Stimulated activated effector memory CD8-positive, alpha-beta T cell treated with anti-CD3 and anti-CD28 coated beads, Interleukin-12 subunit alpha, Interleukin-12 subunit beta, amount 100 ng/mL, for 72 hours (primary cell): ENCODE results near the gene KCNG2.

Experiments
- ATAC-seq: fragments of 150-1000 bp; cut with Tn5 transposase; 2 replicates; pipeline ENCODE4 v1.10.0; 2021
- DNase-seq, 2 donors: peaks; one replicate each; pipeline ENCODE4 v3.0.0; 2021 to 2022; ENCODE audit warnings: low spot score in 2 of 2
- H3K27ac Mint-ChIP-seq: one replicate; pipeline ENCODE4 v1.8.0; 2022; ENCODE audit warnings: mild to moderate bottlenecking, mixed read lengths
- H3K36me3 Mint-ChIP-seq: one replicate; pipeline ENCODE4 v1.8.0; 2022; ENCODE audit warnings: mild to moderate bottlenecking, mixed read lengths
- H3K4me1 Mint-ChIP-seq: one replicate; pipeline ENCODE4 v1.8.0; 2022; ENCODE audit warnings: mixed read lengths
- H3K4me3 Mint-ChIP-seq: one replicate; pipeline ENCODE4 v1.8.0; 2022; ENCODE audit warnings: mild to moderate bottlenecking, mixed read lengths
- H3K9me3 Mint-ChIP-seq: one replicate; pipeline ENCODE4 v1.8.0; 2022; ENCODE audit warnings: mixed read lengths

KCNG2 gene

DNA sequence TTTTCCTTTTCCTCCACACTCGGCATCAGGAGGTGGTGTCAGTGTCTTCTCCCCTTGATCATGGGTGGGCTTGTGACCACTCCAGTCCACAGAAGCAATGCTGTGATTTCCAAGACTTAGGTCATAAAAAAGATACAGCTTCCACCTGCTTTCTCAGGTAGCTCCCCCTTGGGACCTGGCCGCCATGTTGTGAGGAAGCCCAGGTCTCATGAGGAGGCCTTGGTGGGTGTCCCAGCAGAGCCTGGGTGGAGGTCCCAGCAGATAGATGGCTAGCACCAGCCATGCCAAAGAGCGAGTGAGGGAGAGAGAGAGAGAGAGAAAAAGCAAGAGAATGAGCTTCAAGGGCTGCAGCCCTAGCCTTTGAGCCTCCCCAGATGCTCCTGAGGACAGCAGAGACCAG, 137.8 kb downstream of the KCNG2 start:
- peaks cover 52% of the 10 kb centered on the region for H3K36me3 Mint-ChIP-seq
- H3K4me3 Mint-ChIP-seq = no peak overlapping the region
- peaks cover 27% of the 10 kb centered on the region for H3K4me1 Mint-ChIP-seq
- H3K9me3 Mint-ChIP-seq = peaks cover 32% of the 10 kb centered on the region
- ATAC-seq (no peak), DNase-seq (no peak)
- H3K27ac Mint-ChIP-seq = no peak overlapping the region

DNA sequence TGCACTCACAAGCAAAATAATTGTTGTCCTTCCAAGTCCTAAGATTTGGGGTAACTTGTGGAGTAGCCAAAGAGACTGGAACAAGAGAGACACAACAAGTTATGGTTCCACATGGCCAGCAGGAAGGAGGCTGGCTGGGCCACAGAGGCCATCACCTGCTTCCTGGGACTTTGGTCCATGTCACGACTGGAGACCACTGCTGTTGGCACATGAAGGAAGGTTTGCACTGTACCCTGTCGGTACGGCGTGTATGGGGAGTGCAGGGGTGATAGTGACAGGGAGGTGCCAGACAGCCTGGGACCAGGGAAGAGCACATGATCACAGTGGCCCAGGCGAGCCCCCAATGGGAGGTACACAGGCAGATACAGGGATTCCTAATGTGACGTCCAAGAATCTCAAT, 138.2 kb downstream of the KCNG2 start:
- H3K27ac Mint-ChIP-seq = no peak overlapping the region
- DNase-seq (no peak), ATAC-seq (no peak)
- peaks cover 50% of the 10 kb centered on the region for H3K36me3 Mint-ChIP-seq
- H3K4me3 Mint-ChIP-seq = no peak overlapping the region
- peaks cover 27% of the 10 kb centered on the region for H3K4me1 Mint-ChIP-seq
- H3K9me3 Mint-ChIP-seq = peaks cover 29% of the 10 kb centered on the region

DNA sequence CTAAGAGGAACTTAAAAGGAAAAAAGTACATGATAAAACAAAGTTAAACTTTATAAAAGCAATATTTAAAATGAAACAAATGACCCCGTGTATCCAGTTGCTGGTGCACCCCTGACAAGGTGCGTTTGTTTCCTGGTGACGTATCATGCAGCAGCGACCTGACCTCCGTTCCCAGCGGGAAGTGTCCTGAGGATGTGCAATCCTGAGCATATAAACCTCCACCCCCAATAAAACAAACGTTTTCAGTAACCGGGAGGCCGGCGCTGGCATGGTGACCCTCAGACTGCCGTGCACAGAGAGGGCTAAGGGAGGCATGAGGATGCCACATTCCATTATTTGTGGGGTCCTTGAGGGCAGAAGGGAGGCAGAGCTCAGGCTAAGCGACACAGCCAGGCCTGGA, 138.9 kb downstream of the KCNG2 start:
- Mint-ChIP-seq H3K36me3 (peaks cover 45% of the 10 kb centered on the region), H3K4me3 (no peak overlapping the region), H3K27ac (no peak overlapping the region), H3K9me3 (peaks cover 23% of the 10 kb centered on the region), H3K4me1 (peaks cover 27% of the 10 kb centered on the region)
- no peak for ATAC-seq
- no peak for DNase-seq

DNA sequence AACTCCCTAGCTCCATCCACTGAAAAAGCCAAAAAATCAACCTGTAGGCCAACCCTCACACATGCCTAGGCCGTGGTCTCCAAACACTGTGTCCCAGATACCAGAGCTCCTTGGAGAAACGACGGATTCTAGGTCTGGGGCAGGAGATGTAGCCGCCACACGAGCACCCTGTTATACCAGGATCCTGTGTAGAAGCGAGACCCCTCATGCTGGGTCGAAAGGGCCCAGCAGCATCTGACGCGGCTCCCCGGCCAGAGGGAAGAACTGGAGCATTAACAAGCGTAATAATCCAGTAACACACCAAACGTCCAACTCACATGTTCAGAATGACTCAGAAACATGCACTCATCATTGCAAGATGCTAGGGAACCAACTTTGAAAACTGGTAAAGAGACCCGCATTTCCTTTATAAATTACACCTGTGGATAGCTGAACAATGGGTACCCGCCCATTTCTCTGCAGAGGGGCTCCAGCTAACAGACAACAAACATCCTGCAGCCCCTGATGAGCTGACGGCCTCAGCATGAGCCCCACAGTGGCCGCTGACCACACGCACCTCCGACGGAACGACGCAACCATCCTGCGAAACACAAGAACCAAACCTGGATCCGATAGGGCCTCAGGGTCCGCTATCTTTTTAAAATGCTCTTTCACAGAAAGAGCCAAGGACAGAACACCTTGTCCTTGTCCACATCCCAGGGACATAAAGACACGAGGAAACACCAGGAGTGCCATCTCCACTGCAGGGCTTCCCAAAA, 139.5 kb downstream of the KCNG2 start:
- peaks cover 19% of the 10 kb centered on the region for H3K9me3 Mint-ChIP-seq
- H3K27ac Mint-ChIP-seq = no peak overlapping the region
- DNase-seq (no peak), ATAC-seq (no peak)
- peaks cover 27% of the 10 kb centered on the region for H3K4me1 Mint-ChIP-seq
- H3K36me3 Mint-ChIP-seq = peaks cover 48% of the 10 kb centered on the region
- no peak overlapping the region for H3K4me3 Mint-ChIP-seq

DNA sequence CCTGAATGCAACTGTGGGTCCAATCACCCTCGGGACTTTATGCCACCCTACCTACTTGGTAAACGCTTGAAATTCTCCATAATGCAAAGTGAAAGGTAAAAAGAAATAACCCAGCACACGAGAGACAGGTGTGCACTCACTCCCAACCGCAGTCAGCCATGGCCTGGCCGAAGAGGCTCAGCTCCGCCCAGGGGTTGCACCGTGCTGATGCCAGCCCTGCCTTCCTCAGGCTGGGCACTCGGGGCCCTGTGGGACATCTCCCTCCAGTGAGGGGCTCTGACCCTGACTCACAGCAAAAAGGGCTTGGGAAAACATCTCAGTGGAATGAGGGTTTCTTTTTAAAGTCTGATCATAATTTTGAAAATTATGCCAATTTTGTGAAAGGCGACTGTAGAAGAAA, 140.5 kb downstream of the KCNG2 start:
- peaks cover 27% of the 10 kb centered on the region for H3K4me1 Mint-ChIP-seq
- peaks cover 13% of the 10 kb centered on the region for H3K9me3 Mint-ChIP-seq
- no peak overlapping the region for H3K4me3 Mint-ChIP-seq

DNA sequence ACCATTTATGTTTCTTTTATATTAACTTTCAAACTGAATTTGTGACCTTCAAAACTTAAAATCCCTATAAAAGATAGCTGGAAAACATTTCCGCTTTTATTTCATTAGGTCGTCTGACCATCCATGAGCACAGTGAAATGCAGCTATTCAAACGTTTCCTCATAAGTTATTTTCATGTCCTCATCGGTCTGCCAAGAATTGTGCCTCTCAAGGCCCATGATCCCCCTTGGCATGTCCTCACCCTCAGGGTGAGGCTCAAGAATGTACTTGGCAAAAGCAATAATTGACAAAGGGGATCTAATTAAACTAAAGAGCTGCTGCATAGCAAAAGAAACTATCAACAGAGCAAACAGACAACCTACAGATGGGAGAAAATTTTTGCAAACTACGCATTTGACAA, 141.4 kb downstream of the KCNG2 start:
- Mint-ChIP-seq H3K36me3 (peaks cover 44% of the 10 kb centered on the region), H3K27ac (no peak overlapping the region), H3K9me3 (peaks cover 7% of the 10 kb centered on the region), H3K4me3 (no peak overlapping the region), H3K4me1 (peaks cover 30% of the 10 kb centered on the region)
- DNase-seq = no peak
- no peak for ATAC-seq

More for the DNA sequence above, 140.5 kb downstream of the KCNG2 start:
- ATAC-seq (no peak), DNase-seq (no peak)
- Mint-ChIP-seq H3K27ac (no peak overlapping the region), H3K36me3 (peaks cover 51% of the 10 kb centered on the region)

DNA sequence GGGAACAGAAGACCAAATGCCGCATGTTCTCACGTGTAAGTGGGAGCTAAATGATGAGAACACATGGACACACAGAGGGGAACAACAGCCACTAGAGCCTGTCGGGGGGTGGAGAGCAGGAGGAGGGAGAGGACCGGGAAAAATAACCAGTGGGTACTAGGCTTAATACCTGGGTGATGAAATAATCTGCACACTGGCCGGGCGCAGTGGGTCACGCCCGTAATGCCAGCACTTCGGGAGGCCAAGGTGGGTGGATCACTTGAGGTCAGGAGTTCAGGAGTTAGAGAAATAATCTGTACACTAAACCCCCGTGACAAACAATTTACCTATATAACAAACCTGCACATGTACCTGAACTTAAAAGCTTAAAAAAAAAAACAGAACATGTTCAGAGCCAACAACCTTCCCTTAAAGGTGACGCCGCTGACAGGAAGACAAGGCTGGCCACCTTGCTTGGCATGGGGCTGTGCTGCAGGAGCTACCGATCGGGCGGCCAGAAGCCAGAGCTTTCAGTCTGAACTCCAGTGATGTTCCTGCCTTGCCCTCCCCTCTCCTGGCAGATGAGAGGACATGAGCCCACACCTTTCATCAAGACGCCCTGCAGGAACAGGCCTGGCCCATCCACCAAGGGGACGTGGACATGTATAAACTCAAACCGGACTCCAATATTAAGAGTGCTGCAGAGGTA, 142.5 kb downstream of the KCNG2 start:
- peaks cover 44% of the 10 kb centered on the region for H3K36me3 Mint-ChIP-seq
- peaks cover 7% of the 10 kb centered on the region for H3K9me3 Mint-ChIP-seq
- no peak overlapping the region for H3K27ac Mint-ChIP-seq
- peaks cover 42% of the 10 kb centered on the region for H3K4me1 Mint-ChIP-seq
- ATAC-seq = no peak
- H3K4me3 Mint-ChIP-seq = no peak overlapping the region
- DNase-seq = no peak

DNA sequence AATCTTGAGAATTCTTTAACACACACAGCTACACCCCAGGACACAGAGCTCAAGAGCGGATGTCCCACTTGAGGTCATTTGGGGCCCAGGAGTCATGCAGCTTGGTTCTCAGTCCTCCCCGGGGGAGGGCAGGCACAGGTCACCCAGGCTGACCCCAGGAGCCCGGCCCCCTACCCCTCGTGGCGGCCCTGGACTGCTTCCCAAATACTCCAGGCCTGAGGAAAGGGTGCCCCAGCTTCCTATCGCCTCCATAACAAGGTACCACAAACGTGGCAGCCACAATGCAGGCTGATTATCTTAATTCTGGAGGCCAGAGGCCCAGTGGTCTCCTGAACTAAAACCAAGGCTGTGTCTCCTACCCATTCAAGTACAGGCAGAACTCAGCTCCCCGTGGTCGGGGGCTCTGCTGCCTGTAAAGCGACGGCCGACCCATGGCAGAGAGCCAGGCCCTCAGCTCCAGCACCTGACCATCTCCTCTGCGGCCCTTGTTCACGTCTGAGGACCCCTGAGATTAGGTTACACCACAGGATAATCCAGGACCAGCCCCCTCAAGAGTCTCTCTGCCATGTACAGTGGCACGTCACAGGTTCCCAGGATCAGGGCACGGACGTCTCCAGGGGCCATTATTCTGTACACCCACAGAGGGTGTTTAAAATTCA, 143.2 kb downstream of the KCNG2 start:
- Mint-ChIP-seq H3K4me3 (no peak overlapping the region), H3K9me3 (peaks cover 2% of the 10 kb centered on the region), H3K4me1 (peaks cover 42% of the 10 kb centered on the region), H3K36me3 (peaks cover 37% of the 10 kb centered on the region), H3K27ac (no peak overlapping the region)
- DNase-seq = no peak
- ATAC-seq = no peak

DNA sequence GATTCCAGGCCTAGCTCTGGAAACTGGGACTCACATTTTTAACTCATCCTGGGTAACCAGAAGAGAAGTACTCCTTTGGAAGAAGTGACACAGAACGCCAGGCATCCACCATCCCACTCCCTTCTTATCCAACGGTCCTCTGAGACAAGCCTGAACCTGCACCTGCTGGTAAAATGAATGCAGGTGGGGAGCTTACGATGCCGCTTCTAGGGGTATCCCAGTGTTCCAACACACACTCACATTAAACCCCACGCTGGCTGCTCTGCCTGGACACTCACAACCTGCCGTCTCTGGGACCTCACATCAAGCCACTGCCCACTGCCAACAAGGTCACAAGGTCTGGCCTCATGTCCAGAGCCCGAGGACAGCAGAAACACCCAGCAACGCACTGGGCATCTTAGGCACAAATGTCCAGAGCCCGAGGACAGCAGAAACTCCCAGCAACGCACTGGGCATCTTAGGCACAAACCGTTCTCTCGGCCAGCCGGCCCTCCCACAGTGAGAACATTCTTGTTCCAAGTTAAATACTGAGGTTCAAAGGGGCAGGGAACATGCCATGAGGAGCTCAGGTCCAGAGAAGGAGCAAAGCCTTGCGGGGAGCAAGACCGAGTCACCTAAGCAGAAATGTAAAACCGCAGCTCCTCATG, 143.9 kb downstream of the KCNG2 start:
- Mint-ChIP-seq H3K36me3 (peaks cover 36% of the 10 kb centered on the region), H3K4me3 (no peak overlapping the region), H3K9me3 (no peaks in the 10 kb centered on the region), H3K4me1 (peaks cover 45% of the 10 kb centered on the region), H3K27ac (peak overlapping the region; percentile 75)
- no peak for ATAC-seq
- no peak for DNase-seq

DNA sequence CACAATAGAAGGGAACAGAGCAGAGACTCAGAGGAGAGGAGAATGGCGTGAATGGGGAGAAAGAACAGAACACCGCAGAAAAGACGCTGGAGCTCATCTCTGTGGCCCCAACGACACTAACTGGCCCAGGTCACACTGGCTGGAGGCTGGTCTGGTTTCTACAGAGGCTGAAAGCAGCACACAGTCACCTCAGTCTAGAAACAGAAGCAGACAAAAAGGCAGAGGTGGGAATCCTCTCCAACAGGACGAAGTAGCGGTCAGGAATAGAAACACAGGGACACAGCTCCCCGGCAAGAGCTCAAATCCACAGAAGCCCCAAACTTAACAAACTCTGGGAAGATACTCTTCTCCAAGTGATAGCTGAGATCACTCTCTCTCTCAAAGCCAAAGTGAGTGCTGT, 144.5 kb downstream of the KCNG2 start:
- no peak for DNase-seq
- Mint-ChIP-seq H3K4me3 (no peak overlapping the region), H3K36me3 (peaks cover 35% of the 10 kb centered on the region), H3K9me3 (no peaks in the 10 kb centered on the region), H3K4me1 (peaks cover 45% of the 10 kb centered on the region), H3K27ac (peak overlapping the region; percentile 75)
- ATAC-seq = no peak

DNA sequence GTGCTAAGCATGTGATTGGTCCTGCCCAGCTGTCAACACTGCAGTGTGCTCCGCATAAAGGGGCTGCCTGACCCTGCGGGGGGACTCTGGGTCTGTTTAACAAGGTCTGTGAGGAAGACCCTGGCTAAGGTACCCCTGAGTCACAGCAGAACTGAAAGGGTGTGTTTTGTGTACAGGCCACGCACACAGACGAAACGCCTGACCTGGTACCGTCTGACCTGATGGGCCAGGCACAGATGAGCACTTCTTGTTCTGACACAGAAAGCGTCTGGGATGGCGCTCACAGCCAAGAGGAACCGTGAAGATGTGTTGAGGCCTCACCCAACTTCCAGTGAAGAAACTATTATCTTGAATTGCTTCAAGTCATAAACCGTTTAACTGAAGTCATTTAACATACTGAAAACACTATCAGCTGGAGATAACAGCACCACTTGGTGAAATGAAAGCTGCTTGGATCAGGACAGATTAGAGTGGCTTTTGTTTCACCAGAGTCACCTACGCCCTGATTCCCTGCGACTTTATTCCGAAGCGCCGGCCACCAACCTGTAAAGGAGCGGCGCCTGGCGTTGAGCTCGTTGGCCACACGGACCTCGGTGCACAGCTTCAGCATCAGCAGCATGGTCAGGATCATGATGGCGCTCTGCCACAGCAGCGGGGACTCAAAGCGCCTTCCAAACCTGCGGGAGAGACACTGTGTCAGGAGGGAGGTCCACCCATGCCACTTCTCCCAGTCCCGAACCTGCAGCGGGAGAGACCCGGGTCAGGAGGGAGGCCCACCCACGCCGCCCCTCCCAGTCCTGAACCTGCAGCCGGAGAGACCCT, 145.3 kb downstream of the KCNG2 start:
- no peak overlapping the region for H3K4me3 Mint-ChIP-seq
- no peak overlapping the region for H3K27ac Mint-ChIP-seq
- no peak for ATAC-seq
- DNase-seq = no peak
- H3K36me3 Mint-ChIP-seq = peaks cover 28% of the 10 kb centered on the region
- no peaks in the 10 kb centered on the region for H3K9me3 Mint-ChIP-seq
- peaks cover 38% of the 10 kb centered on the region for H3K4me1 Mint-ChIP-seq

DNA sequence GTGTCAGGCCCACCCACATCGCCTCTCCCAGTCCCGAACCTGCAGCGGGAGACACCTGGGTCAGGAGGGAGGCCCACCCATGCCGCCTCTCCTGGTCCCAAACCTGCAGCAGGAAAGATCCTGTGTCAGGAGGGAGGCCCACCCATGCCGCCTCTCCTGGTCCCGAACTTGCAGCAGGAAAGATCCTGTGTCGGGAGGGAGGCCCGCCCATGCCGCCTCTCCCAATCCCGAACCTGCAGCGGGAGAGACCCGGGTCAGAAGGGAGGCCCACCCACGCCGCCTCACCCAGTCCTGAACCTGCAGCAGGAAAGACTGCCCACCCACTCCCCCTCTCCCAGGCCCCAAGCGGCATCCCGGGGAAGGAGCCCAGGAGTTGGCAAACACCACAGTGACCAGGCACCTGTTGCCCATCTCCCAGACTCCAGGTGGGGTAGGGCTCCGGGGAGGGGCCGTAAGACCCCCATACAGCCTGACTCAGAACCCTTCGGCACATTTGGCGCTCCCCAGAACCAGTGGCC, 145.9 kb downstream of the KCNG2 start:
- peaks cover 40% of the 10 kb centered on the region for H3K4me1 Mint-ChIP-seq
- peaks cover 25% of the 10 kb centered on the region for H3K36me3 Mint-ChIP-seq
- no peak overlapping the region for H3K4me3 Mint-ChIP-seq
- H3K27ac Mint-ChIP-seq = peak overlapping the region; percentile 95
- H3K9me3 Mint-ChIP-seq = no peaks in the 10 kb centered on the region
- ATAC-seq = no peak
- no peak for DNase-seq

DNA sequence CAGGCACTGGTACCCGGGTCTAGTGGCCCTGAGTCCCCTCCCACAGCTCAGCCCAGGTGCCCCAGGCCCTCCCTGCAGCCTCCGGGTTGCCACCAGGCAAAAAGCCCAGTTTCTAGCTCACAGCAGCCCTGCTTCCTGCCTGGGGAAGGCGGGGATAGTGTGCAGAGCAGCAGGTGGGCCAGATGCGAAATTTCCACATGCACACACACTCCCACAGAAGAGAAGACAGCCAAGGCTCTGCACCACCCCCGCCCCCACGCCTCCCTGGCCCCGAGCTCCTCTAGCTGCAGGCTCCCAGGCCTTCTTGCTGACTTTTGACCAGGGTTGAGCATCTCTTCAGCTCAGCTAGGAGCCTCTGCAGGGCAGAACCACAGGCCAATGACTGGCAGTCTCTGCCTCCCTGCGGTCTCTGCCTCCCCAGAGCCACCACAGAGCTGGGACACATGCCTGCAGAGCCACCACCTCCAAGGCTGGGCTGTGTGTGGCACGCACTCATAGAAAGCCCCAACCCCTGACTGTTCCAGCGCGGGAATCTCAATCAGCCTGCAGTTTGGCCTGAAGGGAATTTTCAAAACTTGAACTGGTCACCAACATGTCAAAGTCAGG, 146.5 kb downstream of the KCNG2 start:
- ATAC-seq = peak; percentile 84
- Mint-ChIP-seq H3K27ac (peak overlapping the region; percentile 95), H3K4me3 (peak overlapping the region; percentile 23), H3K9me3 (no peaks in the 10 kb centered on the region), H3K4me1 (peaks cover 46% of the 10 kb centered on the region), H3K36me3 (peaks cover 27% of the 10 kb centered on the region)
- DNase-seq = no peak

DNA sequence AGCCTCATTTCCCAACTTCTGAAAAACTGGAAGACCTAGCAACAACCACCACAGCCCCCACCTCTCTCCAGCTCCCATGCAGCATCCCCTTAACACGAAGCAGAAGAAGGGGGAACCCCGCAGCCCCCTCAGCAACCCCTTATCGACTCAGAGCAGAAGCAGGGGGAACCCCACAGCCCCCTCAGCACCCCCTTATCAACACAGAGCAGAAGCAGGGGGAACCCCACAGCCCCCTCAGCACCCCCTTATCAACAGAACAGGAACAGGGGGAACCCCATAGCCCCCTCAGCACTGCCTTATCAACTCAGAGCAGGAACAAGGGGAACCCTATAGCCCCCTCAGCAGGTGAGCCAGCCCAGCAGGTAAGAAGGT, 147.0 kb downstream of the KCNG2 start:
- Mint-ChIP-seq H3K9me3 (no peaks in the 10 kb centered on the region), H3K36me3 (peaks cover 32% of the 10 kb centered on the region), H3K4me3 (peak overlapping the region; percentile 23), H3K27ac (peak overlapping the region; percentile 95), H3K4me1 (peaks cover 50% of the 10 kb centered on the region)
- no peak for DNase-seq
- ATAC-seq = no peak
